ENCODE data around the gene ATL2. TPM values are rescaled to one million over a fixed set of nuclear protein-coding genes. Genes with fewer than 3 reads are reported as not detected.

ATL2 gene
- total RNA-seq, 1 experiment from 2014 or later, result 66.7 TPM

DNA sequence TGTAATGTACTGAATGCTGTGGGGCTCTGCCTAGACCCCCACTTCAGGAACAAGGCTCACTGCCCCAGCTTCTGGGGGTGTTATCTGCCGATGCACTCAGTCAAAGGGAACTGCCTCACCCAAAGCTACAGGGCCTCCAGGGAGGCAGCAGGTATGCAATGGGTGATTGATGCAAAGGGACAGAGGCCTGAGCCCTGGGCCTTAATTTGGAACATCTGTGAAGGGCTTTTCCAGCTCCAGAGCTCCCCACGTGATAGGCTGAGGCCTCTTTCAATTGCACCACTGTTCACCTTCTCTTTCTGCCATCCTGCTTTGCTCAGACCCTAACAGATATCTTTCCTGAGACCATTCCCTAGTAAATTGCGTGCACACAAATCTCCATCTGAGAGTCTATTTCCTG lies 131.0 kb downstream of the ATL2 start:
- H3K18ac ChIP-seq (ENCODE audit: insufficient read length, low read depth, low read length), result no peak overlapping the region
- no peak overlapping the region for H4K5ac ChIP-seq (ENCODE audit: insufficient read length, low read depth, low read length)
- no peak overlapping the region for H4K8ac ChIP-seq (replicated peaks; ENCODE audit: insufficient read length, low read depth, low read length)
- Mint-ChIP-seq H3K4me1 (peaks cover 8 to 10% of the 10 kb centered on the region in 2 experiments; a peak in 2 of 4 replicates), H3K27me3 (ENCODE audit: low read depth) (peaks cover 3% of the 10 kb centered on the region), H3K27ac (no peak overlapping the region; a peak in 1 of 7 replicates), H3K9me3 (no peaks in the 10 kb centered on the region; a peak in 1 of 5 replicates), H3K4me3 (no peak overlapping the region), H3K36me3 (ENCODE audit: insufficient read depth in 1 of 3, low read depth in 3 of 3) (no peaks in the 10 kb centered on the region; a peak in 1 of 7 replicates)
- DNase-seq, result no peak
- no peak overlapping the region for H2AK5ac ChIP-seq (ENCODE audit: insufficient read length, low read length)
- no peak overlapping the region for H3K27ac ChIP-seq (ENCODE audit: insufficient read length, low read depth, low read length)
- no peaks in the 10 kb centered on the region for H3K23me2 ChIP-seq (ENCODE audit: insufficient read length, low read depth, low read length, poor library complexity, severe bottlenecking)
- H4K91ac ChIP-seq (ENCODE audit: insufficient read length, low read depth, low read length), result no peak overlapping the region
- no peak overlapping the region for H2BK5ac ChIP-seq (ENCODE audit: insufficient read length, low read length)
- no peak overlapping the region for H3K56ac ChIP-seq (ENCODE audit: insufficient read length, low read depth, low read length)
- H3K9me3 ChIP-seq (ENCODE audit: control insufficient read depth, low read depth, low read length), result no peaks in the 10 kb centered on the region
- H2BK20ac ChIP-seq (ENCODE audit: low read depth, low read length, poor library complexity, severe bottlenecking), result no peak overlapping the region
- H3K79me2 ChIP-seq (ENCODE audit: insufficient read depth, low read length), result no peaks in the 10 kb centered on the region
- no peak overlapping the region for H2BK12ac ChIP-seq (ENCODE audit: insufficient read length, low read depth, low read length)
- no peaks in the 10 kb centered on the region for H4K20me1 ChIP-seq (ENCODE audit: control insufficient read depth, insufficient read depth, insufficient read length)
- no peak overlapping the region for H3T11ph ChIP-seq (ENCODE audit: low read length)
- TF ChIP-seq, protein P1, sequence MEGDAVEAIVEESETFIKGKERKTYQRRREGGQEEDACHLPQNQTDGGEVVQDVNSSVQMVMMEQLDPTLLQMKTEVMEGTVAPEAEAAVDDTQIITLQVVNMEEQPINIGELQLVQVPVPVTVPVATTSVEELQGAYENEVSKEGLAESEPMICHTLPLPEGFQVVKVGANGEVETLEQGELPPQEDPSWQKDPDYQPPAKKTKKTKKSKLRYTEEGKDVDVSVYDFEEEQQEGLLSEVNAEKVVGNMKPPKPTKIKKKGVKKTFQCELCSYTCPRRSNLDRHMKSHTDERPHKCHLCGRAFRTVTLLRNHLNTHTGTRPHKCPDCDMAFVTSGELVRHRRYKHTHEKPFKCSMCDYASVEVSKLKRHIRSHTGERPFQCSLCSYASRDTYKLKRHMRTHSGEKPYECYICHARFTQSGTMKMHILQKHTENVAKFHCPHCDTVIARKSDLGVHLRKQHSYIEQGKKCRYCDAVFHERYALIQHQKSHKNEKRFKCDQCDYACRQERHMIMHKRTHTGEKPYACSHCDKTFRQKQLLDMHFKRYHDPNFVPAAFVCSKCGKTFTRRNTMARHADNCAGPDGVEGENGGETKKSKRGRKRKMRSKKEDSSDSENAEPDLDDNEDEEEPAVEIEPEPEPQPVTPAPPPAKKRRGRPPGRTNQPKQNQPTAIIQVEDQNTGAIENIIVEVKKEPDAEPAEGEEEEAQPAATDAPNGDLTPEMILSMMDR (conservative IDR thresholded peaks at IDR 0.05), result no peak
- H2AFZ ChIP-seq (ENCODE audit: low read length), result no peak overlapping the region
- H3K27me3 ChIP-seq (ENCODE audit: insufficient read depth, low read length), result no peaks in the 10 kb centered on the region
- no peak overlapping the region for H3K4me2 ChIP-seq (ENCODE audit: insufficient read depth, insufficient read length, low read length)
- no peak overlapping the region for H3K9ac ChIP-seq (ENCODE audit: extremely low read depth, insufficient read length, low read length)
- no peaks in the 10 kb centered on the region for H3K79me1 ChIP-seq (ENCODE audit: insufficient read depth, low read depth, low read length, poor library complexity, severe bottlenecking)
- no peak overlapping the region for H2BK15ac ChIP-seq (ENCODE audit: low read depth, low read length)
- H2BK120ac ChIP-seq (ENCODE audit: low read depth, low read length, poor library complexity, severe bottlenecking), result no peak overlapping the region
- WGBS (ENCODE audit: extremely low coverage, insufficient read length, low lambda C conversion rate), result no CpG with 5 or more reads among the region's 3 CpGs
- H3K23ac ChIP-seq (ENCODE audit: insufficient read length, low read depth, low read length), result no peak overlapping the region
- no peak overlapping the region for H3K4ac ChIP-seq (ENCODE audit: low read depth, low read length)
- H3K4me1 ChIP-seq (ENCODE audit: insufficient read depth, low read length), result no peaks in the 10 kb centered on the region
- no peak overlapping the region for H3K14ac ChIP-seq (ENCODE audit: insufficient read depth, low read length)

All from H9 (cell line).